ENCODE results near the gene LHFPL3. TPM values are rescaled to one million over a fixed set of nuclear protein-coding genes. Genes with fewer than 3 reads are reported as not detected.

LHFPL3 gene
- total RNA-seq, 4 donors from 2014 or later, result 0.83 TPM; not detected in 3

GRCh38 chr7:104723001-104723400 is 394.6 kb downstream of the LHFPL3 start:
- TF ChIP-seq CTCF (IDR thresholded peaks at IDR 0.05), result no peak
- TF ChIP-seq POLR2A (IDR thresholded peaks at IDR 0.05), result no peak

GRCh38 chr7:104758504-104758903 is 430.1 kb downstream of the LHFPL3 start:
- Histone ChIP-seq H3K4me3 (no peak overlapping the region), H3K9me3 (no peaks in the 10 kb centered on the region), H3K27ac (no peak overlapping the region), H3K4me1 (no peaks in the 10 kb centered on the region), H3K36me3 (no peaks in the 10 kb centered on the region), H3K27me3 (no peaks in the 10 kb centered on the region)
- TF ChIP-seq POLR2A (IDR thresholded peaks at IDR 0.05) (no peak), CTCF (IDR thresholded peaks at IDR 0.05) (no peak)
- intact Hi-C loops (cut with DNase I; ENCODE audit: low total_unique reads), result no loop called here
- DNase-seq, result no peak

More at GRCh38 chr7:104723001-104723400, 394.6 kb downstream of the LHFPL3 start:
- no peaks in the 10 kb centered on the region for H3K27me3 ChIP-seq
- no peaks in the 10 kb centered on the region for H3K4me1 ChIP-seq
- H3K27ac ChIP-seq, result no peak overlapping the region
- DNase-seq, result no peak
- H3K4me3 ChIP-seq, result no peak overlapping the region
- intact Hi-C loops (cut with DNase I; ENCODE audit: low total_unique reads), result no loop called here
- no peaks in the 10 kb centered on the region for H3K9me3 ChIP-seq
- no peaks in the 10 kb centered on the region for H3K36me3 ChIP-seq

- H3K9me3 ChIP-seq, result no peaks in the 10 kb centered on the region
- H3K36me3 ChIP-seq, result no peaks in the 10 kb centered on the region
- H3K27me3 ChIP-seq, result no peaks in the 10 kb centered on the region
- no peaks in the 10 kb centered on the region for H3K4me1 ChIP-seq
- H3K4me3 ChIP-seq, result no peak overlapping the region
- H3K27ac ChIP-seq, result no peak overlapping the region
- intact Hi-C loops (cut with DNase I; ENCODE audit: low total_unique reads), result no loop called here
- DNase-seq, result no peak
- TF ChIP-seq POLR2A (IDR thresholded peaks at IDR 0.05) (no peak), CTCF (IDR thresholded peaks at IDR 0.05) (no peak)
These were observed 433.5 kb downstream of the LHFPL3 start for GRCh38 chr7:104761892-104762291.

- H3K27ac ChIP-seq, result no peak overlapping the region
- DNase-seq, result no peak
- TF ChIP-seq POLR2A (IDR thresholded peaks at IDR 0.05) (no peak), CTCF (IDR thresholded peaks at IDR 0.05) (no peak)
- no peaks in the 10 kb centered on the region for H3K9me3 ChIP-seq
- no peaks in the 10 kb centered on the region for H3K4me1 ChIP-seq
- H3K36me3 ChIP-seq, result no peaks in the 10 kb centered on the region
- H3K27me3 ChIP-seq, result no peaks in the 10 kb centered on the region
- H3K4me3 ChIP-seq, result no peak overlapping the region
- intact Hi-C loops (cut with DNase I; ENCODE audit: low total_unique reads), result no loop called here
These were observed 438.7 kb downstream of the LHFPL3 start for GRCh38 chr7:104767113-104767512.

GRCh38 chr7:104767826-104768536 is 439.6 kb downstream of the LHFPL3 start:
- Histone ChIP-seq H3K27ac (no peak overlapping the region), H3K9me3 (no peaks in the 10 kb centered on the region), H3K36me3 (no peaks in the 10 kb centered on the region), H3K4me1 (no peaks in the 10 kb centered on the region), H3K27me3 (no peaks in the 10 kb centered on the region), H3K4me3 (no peak overlapping the region)
- intact Hi-C loops (cut with DNase I; ENCODE audit: low total_unique reads), result no loop called here
- DNase-seq, result no peak
- no peak for TF ChIP-seq CTCF (IDR thresholded peaks at IDR 0.05)
- TF ChIP-seq POLR2A (IDR thresholded peaks at IDR 0.05), result no peak
